HepG2 (cell line): Measurements from ENCODE around the gene ARHGAP45. TPM values are rescaled to one million over a fixed set of nuclear protein-coding genes. Genes with fewer than 3 reads are reported as not detected.

ENCODE experiments used
- ETS1 ChIP-seq: sonication (generic); formaldehyde crosslinking; IDR thresholded peaks from 2 replicates; pipeline ENCODE4 v1.4.0; 2020; ENCODE audit warnings: missing genetic modification reagents
- IKZF5 ChIP-seq: IDR thresholded peaks from 2 replicates; pipeline ENCODE4 v1.6.1; 2018; ENCODE audit warnings: missing genetic modification reagents, mild to moderate bottlenecking, missing compliant biosample characterization
- MEIS1 ChIP-seq: sonication (generic); formaldehyde crosslinking; IDR thresholded peaks from 2 replicates; pipeline ENCODE4 v1.9.0; 2021; ENCODE audit warnings: mild to moderate bottlenecking, missing genetic modification reagents, moderate library complexity, borderline replicate concordance
- NFAT5 ChIP-seq: sonication (generic); formaldehyde crosslinking; IDR thresholded peaks from 2 replicates; pipeline ENCODE4 v1.4.0; 2020; ENCODE audit warnings: missing genetic modification reagents
- NPAS2 ChIP-seq: sonication (generic); formaldehyde crosslinking; IDR thresholded peaks from 2 replicates; pipeline ENCODE4 v1.8.0; 2022; ENCODE audit warnings: mild to moderate bottlenecking, missing genetic modification reagents, borderline replicate concordance
- RNF219 ChIP-seq: sonication (generic); formaldehyde crosslinking; IDR thresholded peaks from 2 replicates; pipeline ENCODE4 v1.5.0; 2020; ENCODE audit warnings: mild to moderate bottlenecking, missing genetic modification reagents
- TEF ChIP-seq: sonication (generic); formaldehyde crosslinking; IDR thresholded peaks from 2 replicates; pipeline ENCODE4 v1.5.0; 2020; ENCODE audit warnings: missing genetic modification reagents
- ZFAT ChIP-seq: sonication (generic); formaldehyde crosslinking; conservative IDR thresholded peaks from 2 replicates; pipeline ENCODE4 v1.8.1; 2023; ENCODE audit warnings: missing genetic modification reagents, inconsistent platforms
- ZKSCAN1 ChIP-seq: fragments of 150-350 bp; IDR thresholded peaks from 2 replicates; pipeline ENCODE4 v1.6.1; 2014; ENCODE audit warnings: low read length
- ZNF563 ChIP-seq: sonication (generic); formaldehyde crosslinking; IDR thresholded peaks from 2 replicates; pipeline ENCODE4 v1.8.0; 2022; ENCODE audit warnings: mild to moderate bottlenecking, moderate library complexity, missing genetic modification reagents
- ZNF761 ChIP-seq: sonication (generic); formaldehyde crosslinking; conservative IDR thresholded peaks from 2 replicates; pipeline ENCODE4 v1.4.0; 2020; ENCODE audit warnings: mild to moderate bottlenecking, missing genetic modification reagents
- ZSCAN25 ChIP-seq: sonication (generic); formaldehyde crosslinking; IDR thresholded peaks from 2 replicates; pipeline ENCODE4 v1.8.0; 2022; ENCODE audit warnings: mild to moderate bottlenecking, missing genetic modification reagents
- polyA plus RNA-seq, 8 experiments: library from polyadenylated mRNA; depleted of rRNA in 3 of 8; stranded (reverse) in 7 of 8; unstranded in 1 of 8; fragments of >200 nt; fragmentation: Illumina TruSeq in 4 of 8; extraction: Trizol in 4 of 8; gene quantifications; 2 replicates each; pipeline versions ENCODE4 v1.2.1 to v1.2.3, GENCODE V29; 2011 to 2016; ENCODE audit warnings: low read depth in 4 of 8, missing spikeins in 1 of 8, mixed read lengths in 1 of 8; ENCODE audit not compliant: insufficient read depth in 1 of 8
- total RNA-seq, 5 experiments: library from RNA; depleted of rRNA; stranded (reverse); fragments of >200 nt; fragmentation: Illumina TruSeq; extraction: Trizol; gene quantifications; 2 replicates each; pipeline ENCODE4 v1.2.3, GENCODE V29; 2016; ENCODE audit warnings: low read depth in 1 of 5
- TF ChIP-seq, protein P1 (sequence below): sonication (generic); formaldehyde crosslinking; IDR thresholded peaks from 2 replicates; pipeline ENCODE4 v1.4.0; 2020; ENCODE audit warnings: low read depth, missing genetic modification reagents

ARHGAP45 gene
- total and polyA plus RNA-seq, 2 of the 13 experiments (the other 11 are each of a cell fraction or from before 2014, with no cell fraction given), result 0.84 to 32.0 TPM

DNA sequence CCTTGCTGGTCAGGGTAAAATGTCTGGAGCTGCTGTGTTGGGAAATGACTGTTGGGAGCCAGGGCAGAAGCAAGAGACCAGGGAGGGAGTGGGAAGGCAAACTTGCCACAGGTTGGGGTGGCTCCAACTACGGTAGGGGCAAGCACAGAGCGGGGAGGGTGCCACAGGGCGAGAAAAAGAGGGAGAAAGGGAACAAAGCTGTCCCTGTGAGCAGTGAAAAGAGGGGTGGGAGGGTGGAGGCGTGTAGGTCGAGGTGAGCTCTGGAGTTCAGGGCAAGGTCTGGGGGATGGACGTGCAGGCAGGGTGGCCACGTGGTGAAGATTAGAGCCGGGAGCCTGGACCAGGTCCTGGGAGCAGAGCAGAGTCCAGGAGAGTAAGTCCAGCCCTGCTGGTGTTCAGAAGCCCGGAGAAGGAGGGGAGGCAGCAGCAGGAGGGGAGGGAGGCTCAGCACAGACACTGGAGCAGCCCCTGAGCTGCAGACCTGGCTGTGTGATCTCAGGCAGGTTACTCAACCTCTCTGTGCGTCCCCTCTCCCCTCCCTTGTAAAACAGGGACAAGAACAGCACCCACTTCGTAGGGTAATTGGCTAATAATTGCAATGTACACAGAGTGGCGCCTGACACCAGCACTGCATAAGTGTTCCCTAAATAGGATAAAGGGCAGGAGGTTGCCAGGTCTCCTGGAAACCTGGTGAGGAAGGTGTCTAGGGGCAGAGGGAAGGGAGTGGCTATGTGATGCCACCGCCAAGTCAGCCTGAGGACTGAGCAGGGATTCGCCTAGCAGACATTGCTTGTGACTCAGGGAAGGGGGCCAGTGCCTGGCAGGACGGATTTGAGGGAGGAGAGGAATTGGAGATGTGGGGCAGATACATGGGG is 31.4 kb downstream of the ARHGAP45 start (continued):
- TF ChIP-seq RNF219 (no peak), ZFAT (CRISPR knock-in tag) (no peak), NPAS2 (CRISPR knock-in tag) (no peak), IKZF5 (CRISPR knock-in tag) (0 out of 2 replicates have a peak, but pooled peaks have one; percentile 2), TEF (CRISPR knock-in tag) (no peak), ZNF761 (CRISPR knock-in tag) (no peak; the same call in 1 of the 2 replicates), NFAT5 (CRISPR knock-in tag) (no peak), ETS1 (CRISPR knock-in tag) (no peak), MEIS1 (peak; percentile 90; the same call in 1 of the 2 replicates), ZNF563 (CRISPR knock-in tag) (no peak), ZKSCAN1 (no peak), ZSCAN25 (CRISPR knock-in tag) (peak; percentile 98)
- TF ChIP-seq, protein P1, sequence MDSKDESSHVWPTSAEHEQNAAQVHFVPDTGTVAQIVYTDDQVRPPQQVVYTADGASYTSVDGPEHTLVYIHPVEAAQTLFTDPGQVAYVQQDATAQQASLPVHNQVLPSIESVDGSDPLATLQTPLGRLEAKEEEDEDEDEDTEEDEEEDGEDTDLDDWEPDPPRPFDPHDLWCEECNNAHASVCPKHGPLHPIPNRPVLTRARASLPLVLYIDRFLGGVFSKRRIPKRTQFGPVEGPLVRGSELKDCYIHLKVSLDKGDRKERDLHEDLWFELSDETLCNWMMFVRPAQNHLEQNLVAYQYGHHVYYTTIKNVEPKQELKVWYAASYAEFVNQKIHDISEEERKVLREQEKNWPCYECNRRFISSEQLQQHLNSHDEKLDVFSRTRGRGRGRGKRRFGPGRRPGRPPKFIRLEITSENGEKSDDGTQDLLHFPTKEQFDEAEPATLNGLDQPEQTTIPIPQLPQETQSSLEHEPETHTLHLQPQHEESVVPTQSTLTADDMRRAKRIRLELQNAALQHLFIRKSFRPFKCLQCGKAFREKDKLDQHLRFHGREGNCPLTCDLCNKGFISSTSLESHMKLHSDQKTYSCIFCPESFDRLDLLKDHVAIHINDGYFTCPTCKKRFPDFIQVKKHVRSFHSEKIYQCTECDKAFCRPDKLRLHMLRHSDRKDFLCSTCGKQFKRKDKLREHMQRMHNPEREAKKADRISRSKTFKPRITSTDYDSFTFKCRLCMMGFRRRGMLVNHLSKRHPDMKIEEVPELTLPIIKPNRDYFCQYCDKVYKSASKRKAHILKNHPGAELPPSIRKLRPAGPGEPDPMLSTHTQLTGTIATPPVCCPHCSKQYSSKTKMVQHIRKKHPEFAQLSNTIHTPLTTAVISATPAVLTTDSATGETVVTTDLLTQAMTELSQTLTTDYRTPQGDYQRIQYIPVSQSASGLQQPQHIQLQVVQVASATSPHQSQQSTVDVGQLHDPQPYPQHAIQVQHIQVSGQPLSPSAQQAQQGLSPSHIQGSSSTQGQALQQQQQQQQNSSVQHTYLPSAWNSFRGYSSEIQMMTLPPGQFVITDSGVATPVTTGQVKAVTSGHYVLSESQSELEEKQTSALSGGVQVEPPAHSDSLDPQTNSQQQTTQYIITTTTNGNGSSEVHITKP (CRISPR knock-in tag), result no peak
